Inflammatory macrophage treated with lipopolysaccharide for 1 hour (primary cell): Measurements from ENCODE around the gene ATP6V0E1.

ENCODE experiments used
- DNase-seq, 2 donors: peaks; one replicate each; pipeline ENCODE4 v3.0.0-alpha.2; 2020 to 2022

The ATP6V0E1 gene

GRCh38 chr5:172983542-172984243, at the start of gene ATP6V0E1:
Gene ATP6V0E1 (plus strand): TSS chr5:172983771. CDS start chr5:172983861, 90 bp downstream.
- peak; percentile 89 to 94 for DNase-seq

- DNase-seq: no peak
Observed at GRCh38 chr5:172935096-172935495, 48.5 kb upstream of the ATP6V0E1 start.

GRCh38 chr5:172936401-172936800, 47.2 kb upstream of the ATP6V0E1 start:
- peak in 1 of 2 donors; percentile 42 for DNase-seq

- DNase-seq: no peak
Observed at GRCh38 chr5:172939071-172939470, 44.5 kb upstream of the ATP6V0E1 start.

- DNase-seq: no peak
Observed at GRCh38 chr5:172939611-172940267, 43.8 kb upstream of the ATP6V0E1 start.

GRCh38 chr5:172940268-172941066, 43.1 kb upstream of the ATP6V0E1 start:
- DNase-seq: no peak

- no peak for DNase-seq
Observed at GRCh38 chr5:172941067-172941516, 42.5 kb upstream of the ATP6V0E1 start.

GRCh38 chr5:172942556-172942955, 41.0 kb upstream of the ATP6V0E1 start:
- DNase-seq: no peak

GRCh38 chr5:172943283-172943841, 40.2 kb upstream of the ATP6V0E1 start:
- DNase-seq: peak; percentile 44 to 67

- no peak for DNase-seq
Observed at GRCh38 chr5:172943906-172944305, 39.7 kb upstream of the ATP6V0E1 start.

GRCh38 chr5:172944741-172945140, 38.8 kb upstream of the ATP6V0E1 start:
- DNase-seq: no peak

- DNase-seq: no peak
Observed at GRCh38 chr5:172945151-172945550, 38.4 kb upstream of the ATP6V0E1 start.

- no peak for DNase-seq
Observed at GRCh38 chr5:172946146-172946545, 37.4 kb upstream of the ATP6V0E1 start.

- DNase-seq: no peak
Observed at GRCh38 chr5:172949426-172949825, 34.1 kb upstream of the ATP6V0E1 start.

- DNase-seq: no peak
Observed at GRCh38 chr5:172950176-172950965, 33.2 kb upstream of the ATP6V0E1 start.

- peak in 1 of 2 donors; percentile 33 for DNase-seq
Observed at GRCh38 chr5:172951371-172952033, 32.1 kb upstream of the ATP6V0E1 start.

- no peak for DNase-seq
Observed at GRCh38 chr5:172952034-172952511, 31.5 kb upstream of the ATP6V0E1 start.

GRCh38 chr5:172953776-172954675, 29.5 kb upstream of the ATP6V0E1 start:
- DNase-seq: no peak

GRCh38 chr5:172954751-172955159, 28.8 kb upstream of the ATP6V0E1 start:
- no peak for DNase-seq

- no peak for DNase-seq
Observed at GRCh38 chr5:172956228-172956627, 27.3 kb upstream of the ATP6V0E1 start.
